D721Med (cell line): ENCODE data around the gene PSMD12.

ENCODE experiments used
- DNase-seq: peaks from one replicate; pipeline ENCODE4 v3.0.0; 2011; ENCODE audit warnings: low spot score; ENCODE audit not compliant: insufficient read length
- FAIRE-seq: peaks from 2 replicates; lab custom pipeline; 2011; peaks lifted over from hg19 to GRCh38; lab: Jason Lieb, UNC
- CTCF ChIP-seq: IDR thresholded peaks from 2 replicates; pipeline ENCODE4 v1.5.1; 2012; ENCODE audit warnings: mild to moderate bottlenecking, control low read depth; ENCODE audit not compliant: insufficient read depth; ENCODE audit errors: missing control alignments

PSMD12 gene

GRCh38 chr17:67364847-67365737, 1.3 kb downstream of the PSMD12 start:
- FAIRE-seq (no peak), DNase-seq (no peak)
- TF ChIP-seq CTCF = no peak

GRCh38 chr17:67362173-67362572, 4.2 kb downstream of the PSMD12 start:
- FAIRE-seq (no peak), DNase-seq (no peak)
- no peak for TF ChIP-seq CTCF

- TF ChIP-seq CTCF = no peak
- no peak for DNase-seq
- no peak for FAIRE-seq
Observed at GRCh38 chr17:67360880-67361279, 5.5 kb downstream of the PSMD12 start.

- peak; percentile 56 for TF ChIP-seq CTCF
- DNase-seq (no peak), FAIRE-seq (no peak)
Observed at GRCh38 chr17:67359960-67360791, 6.2 kb downstream of the PSMD12 start.

GRCh38 chr17:67358612-67359011, 7.8 kb downstream of the PSMD12 start:
- no peak for TF ChIP-seq CTCF
- no peak for FAIRE-seq

GRCh38 chr17:67353929-67354574, 12.3 kb downstream of the PSMD12 start:
- TF ChIP-seq CTCF = no peak
- FAIRE-seq (no peak), DNase-seq (no peak)

More at GRCh38 chr17:67358612-67359011, 7.8 kb downstream of the PSMD12 start:
- DNase-seq = no peak
